Transverse colon (tissue), 4 donors: ENCODE data around the gene RLN2.
"Not testable (repeated sequence)": the region's sequence is repeated elsewhere in the genome, so short reads cannot be mapped to it uniquely, and the experiment has no call there.

Source experiments
- CTCF ChIP-seq, 5 experiments: fragments of 200-600 bp in 3 of 5; fragments of 450-650 bp in 2 of 5; sonication (generic) in 3 of 5; IDR thresholded peaks; 1 replicate in 2 of 5; 2 replicates in 3 of 5; pipeline ENCODE4 v1.5.1; 2016 to 2017; ENCODE audit warnings: antibody characterized with exemption in 5 of 5, inconsistent platforms in 3 of 5, mild to moderate bottlenecking in 2 of 5, moderate library complexity in 1 of 5
- POLR2AphosphoS5 ChIP-seq, 3 donors: sonication (generic); formaldehyde crosslinking; IDR thresholded peaks; one replicate each; pipeline ENCODE4 v1.6.1; 2016; ENCODE audit warnings: antibody characterized with exemption in 3 of 3

- not testable (repeated sequence) for TF ChIP-seq CTCF, POLR2AphosphoS5 (IDR thresholded peaks at IDR 0.05)
Measured at GRCh38 chr9:5303840-5304795, at the start of gene RLN2.
